Measurements from ENCODE around the gene CABP4. TPM values are rescaled to one million over a fixed set of nuclear protein-coding genes. Genes with fewer than 3 reads are reported as not detected.

Gene CABP4
- total RNA-seq, 1 experiment from 2014 or later = not detected

- TF ChIP-seq E2F1 (CRISPR knock-in tag; IDR thresholded peaks at IDR 0.05) (no peak), SOX15 (CRISPR knock-in tag; IDR thresholded peaks at IDR 0.05) (no peak), SP1 (CRISPR knock-in tag; conservative IDR thresholded peaks at IDR 0.05) (no peak), GTF2I (CRISPR knock-in tag; conservative IDR thresholded peaks at IDR 0.05) (no peak), ZBTB43 (CRISPR knock-in tag; IDR thresholded peaks at IDR 0.05) (no peak), CREM (CRISPR knock-in tag; IDR thresholded peaks at IDR 0.05) (no peak), CREB1 (CRISPR knock-in tag; IDR thresholded peaks at IDR 0.05) (no peak), ZNF121 (CRISPR knock-in tag; IDR thresholded peaks at IDR 0.05) (no peak)
These were observed 8.0 kb downstream of the CABP4 start (continued) for GRCh38 chr11:67463186-67463585.

GRCh38 chr11:67463680-67464410 is 8.7 kb downstream of the CABP4 start:
- no peaks in the 10 kb centered on the region for H3K36me3 Mint-ChIP-seq
- H3K9me3 Mint-ChIP-seq = no peaks in the 10 kb centered on the region
- DNase-seq (ENCODE audit: low spot score) (no peak), ATAC-seq (no peak)
- peak overlapping the region; percentile 79 for H3K4me3 Mint-ChIP-seq
- H3K4me1 Mint-ChIP-seq = peaks cover 23% of the 10 kb centered on the region
- TF ChIP-seq ZNF263 (CRISPR knock-in tag; IDR thresholded peaks at IDR 0.05; ENCODE audit: low read depth) (no peak), ATF3 (CRISPR knock-in tag; conservative IDR thresholded peaks at IDR 0.05) (0 out of 2 replicates have a peak, but pooled peaks have one; percentile 16), NFYB (CRISPR knock-in tag; conservative IDR thresholded peaks at IDR 0.05; ENCODE audit: low read depth) (no peak), ATF6 (CRISPR knock-in tag; IDR thresholded peaks at IDR 0.05) (no peak), ZMAT4 (CRISPR knock-in tag; IDR thresholded peaks at IDR 0.05) (no peak), ATF2 (CRISPR knock-in tag; IDR thresholded peaks at IDR 0.05; ENCODE audit: borderline replicate concordance, low read depth) (no peak), IRF2 (CRISPR knock-in tag; IDR thresholded peaks at IDR 0.05; ENCODE audit: borderline replicate concordance, low read depth) (no peak), CREM (CRISPR knock-in tag; IDR thresholded peaks at IDR 0.05) (no peak), ZNF281 (CRISPR knock-in tag; IDR thresholded peaks at IDR 0.05) (no peak), GABPB1 (CRISPR knock-in tag; IDR thresholded peaks at IDR 0.05) (peak; percentile 54), JAZF1 (CRISPR knock-in tag; IDR thresholded peaks at IDR 0.05) (no peak), NR2C2 (CRISPR knock-in tag; IDR thresholded peaks at IDR 0.05) (no peak), AFF4 (CRISPR knock-in tag; IDR thresholded peaks at IDR 0.05; ENCODE audit: borderline replicate concordance) (no peak)
- POLR2A ChIA-PET = no interaction called here
- no peak overlapping the region for H3K27ac Mint-ChIP-seq
- H3K27me3 Mint-ChIP-seq (ENCODE audit: low read depth) = peaks cover 6% of the 10 kb centered on the region; the same call in 1 of the 2 replicates
- CTCF ChIA-PET = no interaction called here
